Astrocyte of the spinal cord (primary cell): Measurements from ENCODE around the gene CNPPD1.
A peak's percentile ranks its signal among the peaks of the same experiment; 100 is the strongest.

Experiments used
- DNase-seq: peaks from one replicate; pipeline ENCODE4 v3.0.0; 2011; ENCODE audit warnings: low read depth, low spot score
- H3K4me3 ChIP-seq: 2 replicates; pipeline ENCODE4 v1.5.1; 2011; ENCODE audit warnings: low read depth, mild to moderate bottlenecking, low read length, moderate library complexity
- in situ Hi-C: cut with HindIII; loops from 2 replicates; pipeline ENCODE4 v1.10.0; 2017; ENCODE audit warnings: low sequenced_read_pairs
- TF ChIP-seq, protein P1 (sequence below): IDR thresholded peaks from 2 replicates; pipeline ENCODE4 v1.5.1; 2012; ENCODE audit warnings: low read depth, mild to moderate bottlenecking, low read length, inconsistent platforms

Gene CNPPD1

DNA sequence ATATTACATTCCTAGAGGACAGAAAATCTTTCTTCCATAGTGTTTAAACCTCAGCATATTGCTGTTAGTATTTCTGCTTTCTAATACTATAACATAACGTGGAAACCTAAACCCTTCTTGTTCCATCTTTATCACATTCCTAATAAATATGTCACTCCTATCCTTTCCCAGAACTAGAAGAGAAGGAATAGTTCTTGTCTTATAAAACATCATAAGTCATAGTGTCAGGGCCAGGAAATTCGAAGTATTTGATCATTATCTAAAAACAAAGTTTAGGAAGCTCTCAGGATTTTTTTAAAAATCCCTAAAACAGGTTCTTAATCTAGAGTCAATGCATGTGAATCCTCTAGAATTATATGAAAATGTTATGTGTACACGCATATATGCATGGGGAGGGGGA is 18.1 kb downstream of the CNPPD1 start:
- in situ Hi-C loops = no loop called here
- no peak overlapping the region for H3K4me3 ChIP-seq
- no peak for DNase-seq
- TF ChIP-seq, protein P1, sequence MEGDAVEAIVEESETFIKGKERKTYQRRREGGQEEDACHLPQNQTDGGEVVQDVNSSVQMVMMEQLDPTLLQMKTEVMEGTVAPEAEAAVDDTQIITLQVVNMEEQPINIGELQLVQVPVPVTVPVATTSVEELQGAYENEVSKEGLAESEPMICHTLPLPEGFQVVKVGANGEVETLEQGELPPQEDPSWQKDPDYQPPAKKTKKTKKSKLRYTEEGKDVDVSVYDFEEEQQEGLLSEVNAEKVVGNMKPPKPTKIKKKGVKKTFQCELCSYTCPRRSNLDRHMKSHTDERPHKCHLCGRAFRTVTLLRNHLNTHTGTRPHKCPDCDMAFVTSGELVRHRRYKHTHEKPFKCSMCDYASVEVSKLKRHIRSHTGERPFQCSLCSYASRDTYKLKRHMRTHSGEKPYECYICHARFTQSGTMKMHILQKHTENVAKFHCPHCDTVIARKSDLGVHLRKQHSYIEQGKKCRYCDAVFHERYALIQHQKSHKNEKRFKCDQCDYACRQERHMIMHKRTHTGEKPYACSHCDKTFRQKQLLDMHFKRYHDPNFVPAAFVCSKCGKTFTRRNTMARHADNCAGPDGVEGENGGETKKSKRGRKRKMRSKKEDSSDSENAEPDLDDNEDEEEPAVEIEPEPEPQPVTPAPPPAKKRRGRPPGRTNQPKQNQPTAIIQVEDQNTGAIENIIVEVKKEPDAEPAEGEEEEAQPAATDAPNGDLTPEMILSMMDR = no peak

DNA sequence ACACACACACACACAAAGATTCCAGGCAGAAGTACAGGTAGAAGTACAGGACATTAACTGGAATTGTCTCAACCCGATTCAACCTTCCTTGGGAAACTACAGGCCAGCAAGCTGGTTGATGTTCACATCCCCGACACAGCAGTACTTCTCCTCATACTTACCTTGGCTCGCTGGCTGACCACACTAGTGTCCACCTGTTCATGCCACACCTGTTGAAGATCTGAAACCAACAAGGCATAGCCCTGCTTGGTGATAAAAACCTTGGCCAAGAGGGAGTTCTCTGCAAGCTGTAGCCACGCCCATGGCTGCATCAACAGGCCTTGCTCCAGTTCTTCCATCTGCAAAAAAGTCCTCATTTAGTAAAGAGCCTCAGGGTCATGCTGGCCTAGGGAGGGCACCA is 18.7 kb downstream of the CNPPD1 start:
- in situ Hi-C loops = no loop called here
- no peak for DNase-seq
- TF ChIP-seq, protein P1 = no peak
- no peak overlapping the region for H3K4me3 ChIP-seq

DNA sequence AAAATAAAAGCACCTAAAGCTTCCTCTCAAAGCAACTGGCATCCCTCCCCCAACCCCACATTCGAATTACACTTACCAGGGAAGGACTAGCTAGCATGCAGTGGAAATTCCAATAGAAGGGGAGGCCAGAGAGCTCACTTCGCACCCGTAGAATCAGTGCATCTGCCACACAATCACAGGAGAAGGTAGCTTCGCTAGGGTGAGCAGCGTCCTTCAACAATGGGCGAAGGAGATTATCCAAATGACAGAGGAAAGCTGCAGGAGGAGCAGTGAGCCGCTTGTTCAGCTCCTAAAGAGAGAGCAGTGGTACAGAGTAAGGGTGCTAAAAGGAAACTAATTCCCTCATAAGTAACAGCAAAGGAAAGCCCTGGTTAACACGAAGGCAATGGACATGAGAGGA is 19.3 kb downstream of the CNPPD1 start:
- in situ Hi-C loops = no loop called here
- no peak overlapping the region for H3K4me3 ChIP-seq
- TF ChIP-seq, protein P1 = no peak
- DNase-seq = no peak

DNA sequence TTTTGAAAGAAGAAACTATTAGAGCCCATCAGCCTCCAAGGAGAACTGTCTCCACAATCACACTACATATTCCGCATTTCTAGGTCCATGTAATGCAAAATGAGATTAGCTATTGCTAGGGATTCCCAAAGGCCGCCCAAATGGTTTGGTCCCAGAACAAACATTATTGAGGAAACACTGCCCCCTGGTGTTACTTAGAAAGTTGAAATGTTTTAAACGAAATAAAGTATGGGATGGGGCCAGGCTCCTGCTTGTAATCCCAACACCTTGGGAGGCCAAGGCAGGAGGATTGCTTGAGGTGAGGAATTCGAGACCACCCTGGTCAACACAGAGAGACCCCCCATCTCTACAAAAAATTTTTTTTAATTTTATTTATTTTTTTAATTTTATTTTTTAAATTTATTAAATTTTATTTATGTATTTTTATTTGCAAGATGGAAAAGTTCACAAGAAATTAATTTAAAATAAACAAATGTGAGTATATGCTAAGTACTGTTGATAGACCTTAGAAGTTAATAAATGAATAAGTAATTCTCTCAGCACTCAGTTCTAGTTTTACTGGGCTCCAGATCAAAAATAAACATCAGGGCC is 21.6 kb downstream of the CNPPD1 start:
- DNase-seq = peak; percentile 75
- TF ChIP-seq, protein P1 = peak; percentile 6
- H3K4me3 ChIP-seq = no peak overlapping the region
- in situ Hi-C loops = no loop called here

DNA sequence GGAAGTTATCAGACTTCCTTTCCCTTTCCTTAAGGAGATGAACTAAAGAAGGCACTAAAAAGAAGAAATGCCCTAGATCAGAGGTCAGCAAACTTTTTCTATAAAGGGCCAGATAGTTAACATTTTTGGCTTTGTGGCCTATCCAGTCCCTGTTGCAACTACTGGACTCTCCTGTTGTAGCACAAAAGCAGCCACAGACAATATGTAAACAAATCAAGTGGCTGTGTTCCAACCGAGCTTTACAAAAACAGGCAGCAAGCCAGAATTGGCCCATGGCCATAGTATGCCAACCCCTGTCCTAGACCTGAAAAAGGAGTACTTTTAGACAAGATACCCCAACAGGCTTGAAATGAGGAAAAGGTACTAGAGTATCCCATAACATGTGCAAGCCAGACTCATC is 27.1 kb downstream of the CNPPD1 start:
- H3K4me3 ChIP-seq = no peak overlapping the region
- DNase-seq = peak; percentile 7
- TF ChIP-seq, protein P1 = no peak
- in situ Hi-C loops = no loop called here

DNA sequence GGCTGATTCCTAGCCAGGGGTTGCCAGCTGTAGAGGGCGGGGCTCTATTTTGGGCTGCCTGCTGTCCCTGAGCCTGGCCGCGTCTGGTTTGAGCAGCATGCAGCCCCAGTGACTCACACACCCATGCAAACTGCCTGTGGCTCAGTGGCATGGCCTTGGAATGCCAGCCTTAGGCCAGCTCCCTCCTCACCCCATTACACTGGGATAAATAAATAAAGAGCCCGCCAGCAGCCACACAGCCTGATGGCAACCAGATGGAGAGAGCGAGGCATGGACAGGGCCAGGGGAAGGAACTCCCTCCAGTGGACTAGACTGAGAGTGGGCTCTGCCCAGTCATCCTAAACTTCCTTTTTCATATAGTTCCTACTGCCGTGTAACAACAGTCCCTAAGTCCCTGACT is 34.4 kb downstream of the CNPPD1 start:
- H3K4me3 ChIP-seq = no peak overlapping the region
- in situ Hi-C loops = no loop called here
- TF ChIP-seq, protein P1 = peak; percentile 55
- peak; percentile 88 for DNase-seq

DNA sequence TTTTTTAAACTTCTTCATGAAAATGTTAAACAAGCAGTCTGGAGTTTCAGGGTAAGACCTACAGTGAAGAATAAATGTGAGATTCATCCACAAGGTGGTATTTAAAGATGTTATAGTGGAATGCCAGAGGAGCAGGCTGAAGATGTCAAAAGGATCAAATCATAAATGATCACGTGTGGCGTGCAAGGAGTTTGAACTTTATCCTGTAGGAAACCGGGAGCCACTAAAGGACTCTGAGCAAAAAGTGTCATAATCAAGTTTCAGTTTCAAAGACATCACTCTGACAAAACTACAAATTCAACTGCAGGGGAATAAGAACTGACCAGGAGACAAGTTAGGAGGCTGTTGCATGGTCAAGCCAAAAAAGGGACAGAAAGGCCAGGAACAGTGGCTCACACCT is 36.0 kb downstream of the CNPPD1 start:
- H3K4me3 ChIP-seq = no peak overlapping the region
- no peak for DNase-seq
- in situ Hi-C loops = no loop called here
- TF ChIP-seq, protein P1 = no peak
